GM18868 (cell line): Measurements from ENCODE around the gene AKAP7.
"Not testable (repeated sequence)": the region's sequence is repeated elsewhere in the genome, so short reads cannot be mapped to it uniquely, and the experiment has no call there.

Experiments used
- ATAC-seq: cut with Tn5 transposase; IDR thresholded peaks from one replicate; pipeline ENCODE4 v1.9.1; 2021; ENCODE audit warnings: mild to moderate bottlenecking, moderate library complexity; ENCODE audit not compliant: unreplicated experiment

The AKAP7 gene

GRCh38 chr6:131135244-131136020, at the start of gene AKAP7:
TSS of gene AKAP7 (plus strand) at chr6:131135467. CDS start at chr6:131135764, 297 bp downstream.
- peak; percentile 82 for ATAC-seq

- not testable (repeated sequence) for ATAC-seq
Measured at GRCh38 chr6:131090339-131090738, 44.9 kb upstream of the AKAP7 start.

- ATAC-seq, result not testable (repeated sequence)
Measured at GRCh38 chr6:131091944-131092343, 43.3 kb upstream of the AKAP7 start.

GRCh38 chr6:131093334-131093733, 41.9 kb upstream of the AKAP7 start:
- no peak for ATAC-seq

GRCh38 chr6:131096786-131097185, 38.5 kb upstream of the AKAP7 start:
- ATAC-seq, result no peak

GRCh38 chr6:131101911-131102680, 33.2 kb upstream of the AKAP7 start:
- ATAC-seq, result no peak

GRCh38 chr6:131103296-131103695, 32.0 kb upstream of the AKAP7 start:
- ATAC-seq, result no peak

- no peak for ATAC-seq
Measured at GRCh38 chr6:131103901-131104300, 31.4 kb upstream of the AKAP7 start.

- ATAC-seq, result peak; percentile 32
Measured at GRCh38 chr6:131107151-131107550, 28.1 kb upstream of the AKAP7 start.

- no peak for ATAC-seq
Measured at GRCh38 chr6:131112249-131112648, 23.0 kb upstream of the AKAP7 start.

- ATAC-seq, result no peak
Measured at GRCh38 chr6:131115651-131116050, 19.6 kb upstream of the AKAP7 start.

- no peak for ATAC-seq
Measured at GRCh38 chr6:131116321-131116720, 18.9 kb upstream of the AKAP7 start.

- ATAC-seq, result no peak
Measured at GRCh38 chr6:131116755-131117360, 18.4 kb upstream of the AKAP7 start.

- peak; percentile 72 for ATAC-seq
Measured at GRCh38 chr6:131117878-131118277, 17.4 kb upstream of the AKAP7 start.

GRCh38 chr6:131122007-131122406, 13.3 kb upstream of the AKAP7 start:
- ATAC-seq, result no peak

GRCh38 chr6:131122516-131122915, 12.8 kb upstream of the AKAP7 start:
- ATAC-seq, result no peak

GRCh38 chr6:131124336-131125071, 10.8 kb upstream of the AKAP7 start:
- no peak for ATAC-seq

- no peak for ATAC-seq
Measured at GRCh38 chr6:131125431-131125830, 9.8 kb upstream of the AKAP7 start.

GRCh38 chr6:131129689-131130553, 5.3 kb upstream of the AKAP7 start:
- ATAC-seq, result no peak

GRCh38 chr6:131130554-131130940, 4.7 kb upstream of the AKAP7 start:
- ATAC-seq, result no peak
